Measurements from ENCODE around the gene KCNK1.
"Not testable (repeated sequence)": the region's sequence is repeated elsewhere in the genome, so short reads cannot be mapped to it uniquely, and the experiment has no call there.

Gene KCNK1

DNA sequence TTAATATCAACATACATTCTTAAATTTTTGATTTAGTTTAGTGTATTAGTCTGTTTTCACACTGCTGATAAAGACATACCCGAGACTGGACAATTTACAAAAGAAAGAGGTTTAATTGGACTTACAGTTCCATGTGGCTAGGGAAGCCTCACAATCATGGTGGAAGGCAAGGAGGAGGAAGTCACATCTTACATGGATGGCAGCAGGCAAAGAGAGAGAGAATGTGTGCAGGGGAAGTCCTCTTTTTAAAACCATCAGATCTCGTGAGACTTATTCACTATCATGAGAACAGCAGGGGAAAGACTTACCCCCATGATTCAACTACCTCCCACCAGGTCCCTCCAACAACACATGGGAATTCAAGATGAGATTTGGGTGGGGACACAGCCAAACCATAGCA lies 56.5 kb downstream of the KCNK1 start:
- DNase-seq, result not testable (repeated sequence)

DNA sequence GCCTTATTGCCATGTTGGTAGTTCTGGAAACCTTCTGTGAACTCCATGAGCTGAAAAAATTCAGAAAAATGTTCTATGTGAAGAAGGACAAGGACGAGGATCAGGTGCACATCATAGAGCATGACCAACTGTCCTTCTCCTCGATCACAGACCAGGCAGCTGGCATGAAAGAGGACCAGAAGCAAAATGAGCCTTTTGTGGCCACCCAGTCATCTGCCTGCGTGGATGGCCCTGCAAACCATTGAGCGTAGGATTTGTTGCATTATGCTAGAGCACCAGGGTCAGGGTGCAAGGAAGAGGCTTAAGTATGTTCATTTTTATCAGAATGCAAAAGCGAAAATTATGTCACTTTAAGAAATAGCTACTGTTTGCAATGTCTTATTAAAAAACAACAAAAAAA lies 57.4 kb downstream of the KCNK1 start:
- no peak for DNase-seq

DNA sequence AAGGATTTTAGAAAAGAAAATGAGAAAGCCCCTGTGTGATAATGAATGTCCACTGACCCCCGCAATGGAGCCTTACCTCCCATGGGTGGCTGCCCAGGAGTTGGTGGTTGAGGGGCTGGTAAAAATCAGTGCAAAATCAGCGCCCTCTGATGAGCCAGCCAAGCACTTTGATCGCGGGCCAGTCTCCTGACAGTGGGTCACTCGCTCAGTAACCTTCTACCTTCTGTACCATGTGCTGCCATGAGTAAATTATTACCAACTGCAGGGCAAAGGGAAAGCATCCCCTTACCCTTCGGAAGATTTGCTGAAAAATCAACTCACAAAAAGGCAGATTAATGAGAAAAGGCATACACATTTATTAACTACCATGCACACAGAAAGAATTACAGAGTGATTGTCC lies 58.8 kb downstream of the KCNK1 start:
- no peak for DNase-seq

DNA sequence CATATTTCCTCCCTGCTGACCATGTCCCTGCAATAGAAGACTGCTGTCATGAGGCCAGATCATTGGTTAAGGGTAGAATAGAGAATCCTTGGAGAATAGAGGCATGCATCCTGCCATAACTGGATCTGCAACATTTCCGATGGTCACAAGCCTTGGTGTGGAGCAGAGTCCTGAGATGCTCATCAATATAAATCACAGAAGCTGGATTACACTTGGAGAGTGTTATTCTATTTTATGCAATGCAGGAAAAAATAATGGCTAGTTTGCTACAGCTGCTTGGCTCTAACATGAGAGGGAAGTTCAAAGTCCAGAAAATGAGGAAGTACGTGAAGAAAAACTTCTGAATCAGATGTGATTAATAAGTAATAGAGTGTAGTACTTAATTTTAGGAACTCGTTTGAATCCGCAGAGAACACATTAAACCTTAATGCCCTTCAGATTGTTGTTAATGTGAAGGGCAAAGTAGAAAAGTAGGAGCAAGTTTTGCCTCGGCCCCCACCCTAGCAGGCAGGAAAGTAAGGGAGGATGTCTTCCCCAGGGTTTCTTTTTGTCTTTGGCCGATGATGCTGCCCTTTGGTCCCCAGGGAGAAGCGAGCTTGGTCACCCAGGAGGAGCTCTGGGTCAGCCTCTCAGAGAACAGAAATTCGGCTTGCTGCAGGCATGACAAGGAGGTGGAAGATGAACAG lies 59.5 kb downstream of the KCNK1 start:
- no peak for DNase-seq

DNA sequence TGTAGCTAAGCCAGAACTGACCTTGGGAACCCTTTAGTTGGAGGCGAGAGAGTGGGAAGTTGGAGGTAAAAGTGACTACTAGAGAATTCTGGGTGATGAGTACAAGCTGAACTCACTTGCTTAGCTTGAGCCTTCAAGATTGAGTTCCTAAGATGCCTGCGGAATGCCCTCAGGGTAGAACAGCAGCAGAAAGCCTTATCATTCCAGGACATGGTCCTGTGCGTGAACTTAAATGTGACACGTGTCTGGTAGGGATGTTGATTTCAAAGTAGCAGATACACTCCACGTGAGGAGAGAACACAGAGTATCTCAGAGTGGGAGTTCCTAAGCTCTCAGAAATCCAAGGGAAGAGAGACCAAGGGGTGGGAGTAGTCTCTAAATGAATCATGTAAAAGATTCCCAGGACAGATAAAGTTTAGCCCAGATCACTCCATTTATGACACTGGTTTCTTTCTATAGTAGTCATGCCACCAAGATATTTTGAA lies 60.1 kb downstream of the KCNK1 start:
- DNase-seq, result no peak

DNA sequence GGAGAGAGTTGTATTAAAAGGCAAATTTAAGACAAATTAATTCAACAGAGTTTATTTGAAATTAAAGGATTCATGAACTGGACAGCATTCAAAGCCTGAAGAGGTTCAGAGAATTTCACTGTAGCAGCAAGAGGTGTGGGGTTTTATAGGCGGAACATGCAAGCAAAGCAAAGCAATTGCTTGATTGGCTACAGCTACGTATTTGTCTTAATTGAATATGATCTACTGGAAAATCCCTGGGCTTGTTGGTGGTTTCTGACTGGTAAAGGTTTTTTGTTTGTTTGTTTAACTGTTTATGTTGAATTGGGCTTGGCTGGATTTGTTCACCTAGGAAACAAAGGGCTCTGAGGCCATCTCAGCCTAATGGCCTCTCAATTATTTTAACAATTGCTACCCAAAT lies 61.5 kb downstream of the KCNK1 start:
- no peak for DNase-seq

DNA sequence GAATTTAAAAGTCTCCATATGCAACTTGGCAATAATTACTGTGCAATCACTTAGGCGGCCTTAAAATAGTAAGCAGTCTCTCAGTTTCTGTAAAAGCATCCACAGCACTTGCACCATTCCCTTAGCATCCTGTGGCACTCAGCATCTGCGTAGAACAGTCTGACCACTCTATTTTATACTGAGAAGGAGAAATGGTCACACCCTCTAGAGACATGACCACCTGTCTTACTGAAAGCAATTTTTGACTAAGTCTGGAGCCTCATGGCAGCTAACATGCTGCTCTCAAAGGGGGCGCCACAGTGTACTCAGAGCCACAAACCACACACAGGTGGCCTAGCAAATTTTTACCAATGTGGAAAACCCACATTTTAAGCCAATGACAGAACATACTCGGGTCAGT lies 62.0 kb downstream of the KCNK1 start:
- no peak for DNase-seq

DNA sequence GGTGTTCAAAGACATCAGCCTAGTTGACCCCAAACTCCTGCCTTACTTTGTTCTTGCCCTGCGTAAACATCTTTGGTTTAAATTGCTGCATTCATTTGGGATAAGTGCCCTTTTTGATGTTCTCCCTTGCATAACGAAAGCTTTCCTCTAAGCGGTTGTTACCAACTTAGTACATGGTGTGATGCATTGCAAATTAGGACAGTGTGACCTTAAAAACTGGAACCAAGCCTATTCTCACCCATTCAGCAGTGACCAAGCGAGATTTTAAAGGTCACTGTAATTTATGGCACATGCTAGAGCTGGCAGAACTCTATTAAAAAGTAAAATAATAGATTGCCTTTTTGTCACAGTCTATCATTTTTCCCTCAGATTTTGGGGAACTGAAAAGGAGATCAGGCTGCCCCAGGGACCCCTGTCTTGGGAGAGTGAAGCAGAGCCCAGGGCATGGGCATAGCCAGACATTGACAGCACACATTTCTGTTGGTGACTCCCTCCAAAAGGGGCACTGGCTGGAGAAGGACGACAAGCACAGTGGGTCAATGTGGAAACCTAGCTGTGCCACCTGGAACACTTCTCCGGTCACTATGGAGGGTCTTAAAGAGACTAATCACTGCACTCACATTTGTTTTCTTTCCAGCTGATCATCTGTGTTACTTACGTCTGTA lies 63.9 kb downstream of the KCNK1 start:
- no peak for DNase-seq

DNA sequence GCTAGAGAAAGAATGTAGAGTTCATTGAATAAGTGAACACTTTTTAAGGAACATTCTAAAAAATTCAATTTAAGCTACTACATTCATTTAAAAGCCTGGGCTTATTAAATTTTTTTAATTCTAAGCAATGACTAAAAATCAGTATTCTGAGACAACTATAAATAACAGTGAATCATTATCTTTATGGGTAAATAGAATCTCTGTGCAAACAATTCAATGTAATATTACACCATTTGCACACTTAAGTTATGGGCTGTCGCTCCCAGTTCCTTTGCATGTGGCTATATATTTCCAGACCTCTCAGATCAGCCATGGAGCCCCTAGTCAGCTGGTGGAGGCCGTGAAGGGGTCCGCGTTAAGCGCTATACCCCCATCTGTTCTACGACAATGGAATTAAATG lies 65.1 kb downstream of the KCNK1 start:
- no peak for DNase-seq

DNA sequence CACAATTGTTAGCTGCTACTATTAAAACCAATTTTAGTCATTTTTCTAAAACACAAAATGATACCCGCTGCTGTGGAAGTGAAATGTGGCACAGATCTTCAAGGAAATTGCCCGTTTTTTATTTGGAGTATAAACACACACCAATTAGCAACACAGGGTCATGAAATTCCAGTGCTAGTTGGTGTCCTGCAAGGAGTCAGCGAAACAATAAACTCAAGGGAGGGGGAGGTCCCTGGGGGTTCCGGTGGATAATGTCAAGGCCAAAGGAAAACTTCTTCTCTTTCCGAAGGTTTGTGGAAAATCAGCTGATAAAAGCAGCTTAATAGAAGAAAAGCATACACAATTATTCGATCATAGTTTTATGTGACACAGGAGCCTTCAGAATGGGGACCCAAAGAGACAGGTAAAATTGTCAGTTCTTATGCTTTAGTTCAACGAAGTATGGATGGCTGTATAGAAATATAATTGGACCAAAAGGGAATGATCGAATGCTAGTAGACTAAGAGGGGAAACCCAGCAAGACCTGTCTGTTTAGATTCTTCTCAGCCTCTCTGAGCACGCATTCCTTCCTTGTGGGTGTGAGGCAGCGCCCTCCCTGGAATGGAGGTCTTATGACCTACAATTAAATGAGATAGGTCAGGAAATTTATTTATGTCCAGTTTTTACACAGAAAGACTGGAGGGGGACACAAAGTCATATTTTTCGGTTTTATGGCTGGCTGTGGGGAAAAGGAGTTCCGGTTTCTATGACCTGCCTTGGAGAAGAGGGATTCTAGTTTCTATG lies 65.9 kb downstream of the KCNK1 start:
- no peak for DNase-seq

DNA sequence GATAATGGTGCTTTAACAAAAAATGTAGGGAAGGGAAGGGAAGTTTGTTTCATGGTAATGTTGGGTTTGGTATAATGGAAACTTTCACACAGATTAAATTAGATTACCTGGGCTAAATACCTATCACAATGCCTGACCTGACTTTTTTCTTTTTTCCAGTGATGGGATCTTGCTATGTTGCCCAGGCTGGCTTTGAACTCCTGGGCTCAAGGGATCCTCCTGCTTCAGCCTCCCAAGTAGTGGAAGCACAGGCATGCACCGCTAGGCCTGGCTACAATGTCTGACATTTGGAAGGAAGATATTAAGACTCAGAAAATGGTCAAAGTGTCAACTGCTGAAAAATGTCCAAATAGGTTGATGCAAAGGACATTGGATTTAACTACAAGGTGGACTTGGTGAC lies 67.4 kb downstream of the KCNK1 start:
- DNase-seq, result no peak

DNA sequence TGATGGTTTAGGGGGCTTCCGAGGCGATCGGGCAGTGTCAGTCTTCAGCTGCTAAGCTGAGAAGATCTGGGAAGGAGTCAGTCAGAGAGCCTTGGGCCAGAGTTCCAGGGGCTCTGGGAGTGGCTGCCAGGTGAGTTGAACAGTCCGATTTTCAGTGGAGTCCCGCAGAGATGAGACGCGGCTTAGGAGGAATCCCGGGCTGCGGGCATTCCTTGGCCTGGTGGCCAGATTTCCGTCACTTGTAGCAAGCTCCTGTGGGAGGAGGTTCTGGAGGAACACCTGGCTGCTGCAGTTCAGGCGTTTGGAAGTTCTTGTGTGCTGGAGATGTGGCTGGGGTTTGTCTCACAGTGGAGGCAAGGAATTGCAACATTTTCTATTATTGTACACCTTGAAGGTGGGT lies 72.7 kb downstream of the KCNK1 start:
- DNase-seq, result not testable (repeated sequence)

DNA sequence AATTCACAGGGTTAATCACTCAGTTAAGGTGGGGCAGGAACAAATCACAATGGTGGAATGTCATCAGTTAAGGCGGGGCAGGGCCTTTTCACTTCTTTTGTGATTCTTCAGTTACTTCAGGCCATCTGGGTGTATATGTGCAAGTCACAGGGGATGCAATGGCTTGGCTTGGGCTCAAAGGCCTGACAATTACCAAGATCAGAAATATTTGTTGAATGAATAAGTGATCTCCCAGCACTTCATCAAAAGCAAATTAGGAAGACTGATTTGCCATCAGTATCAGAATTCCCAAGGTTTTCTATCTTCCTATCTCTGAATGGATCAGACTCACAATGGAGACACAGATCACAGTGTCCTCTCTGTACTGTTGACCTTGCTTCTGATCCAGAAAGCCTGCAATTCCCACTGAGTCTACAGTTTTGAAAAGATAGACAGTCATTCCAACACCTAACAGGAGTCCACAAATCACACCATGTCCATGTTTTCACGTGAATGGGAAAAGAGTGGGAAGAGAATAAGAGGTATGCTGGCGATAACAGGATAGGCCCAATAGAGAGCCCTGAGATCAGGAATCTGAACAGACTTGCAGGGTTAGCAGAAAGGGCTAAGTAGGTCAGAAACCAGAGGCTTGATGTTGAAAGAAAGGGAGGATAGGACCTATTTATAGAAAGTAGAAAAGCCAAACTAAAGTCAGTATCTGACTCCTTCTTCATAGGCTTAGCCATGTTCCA lies 75.3 kb downstream of the KCNK1 start:
- no peak for DNase-seq

DNA sequence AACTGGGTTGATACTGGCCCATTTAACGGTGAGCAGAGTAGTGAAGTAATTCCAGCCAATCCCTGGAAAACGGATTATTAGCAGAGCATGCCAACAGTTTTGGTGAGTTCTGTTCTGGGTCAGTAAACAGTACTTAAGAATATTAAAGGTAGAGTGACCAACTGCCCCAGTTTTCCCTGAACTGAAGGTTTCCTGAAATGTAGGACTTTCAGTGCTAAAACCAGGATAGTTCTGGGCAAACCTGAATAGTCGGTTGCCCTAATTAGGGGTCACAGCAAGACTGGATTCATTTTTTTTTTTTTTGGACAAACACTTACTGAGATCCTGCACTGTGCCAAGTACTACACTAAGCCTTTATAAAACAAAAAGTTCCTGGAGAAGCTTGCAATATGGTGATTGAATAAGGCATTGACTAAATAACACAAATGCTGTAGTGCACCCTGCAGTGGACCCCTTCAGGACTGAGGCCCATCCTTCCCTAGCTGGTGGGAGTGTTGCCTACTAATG lies 75.9 kb downstream of the KCNK1 start:
- no peak for DNase-seq

DNA sequence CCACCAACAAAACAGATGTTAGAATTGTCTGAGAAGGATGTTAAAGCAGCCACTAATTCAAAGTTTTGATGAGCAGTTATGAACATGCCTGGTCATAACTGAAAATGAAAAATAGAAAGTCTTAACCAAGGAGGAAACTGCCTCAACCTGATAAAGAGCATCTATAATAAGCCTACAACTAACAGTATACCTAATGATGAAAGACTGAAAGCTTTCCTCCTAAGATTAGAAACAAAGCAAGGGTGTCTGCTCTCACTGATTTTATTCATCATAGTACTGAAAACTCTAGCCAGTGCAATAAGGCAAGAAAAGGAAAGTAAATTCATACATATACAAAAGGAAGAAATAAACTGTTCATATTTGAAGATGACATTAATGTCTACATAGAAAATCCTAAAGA lies 82.0 kb downstream of the KCNK1 start:
- no peak for DNase-seq

DNA sequence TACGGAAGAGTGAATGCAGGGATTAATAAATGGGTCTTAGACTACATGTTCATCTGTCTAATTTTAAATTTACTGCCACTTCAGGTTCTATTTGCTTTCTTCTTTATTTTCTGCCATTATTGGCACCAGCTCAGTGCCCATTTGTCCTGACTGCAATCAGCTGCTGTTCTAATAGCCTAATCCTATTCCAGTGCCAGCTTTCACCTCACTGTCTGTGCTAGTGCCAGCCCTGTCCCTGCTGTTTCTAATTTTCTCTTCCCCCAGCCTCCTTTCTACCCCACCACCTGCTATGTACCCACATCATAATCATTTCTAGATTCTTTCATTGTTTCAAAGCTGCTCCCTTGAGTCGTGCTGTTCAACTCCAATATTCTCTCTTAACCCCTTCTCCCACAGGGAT lies 86.4 kb downstream of the KCNK1 start:
- peak; percentile 98 for DNase-seq

DNA sequence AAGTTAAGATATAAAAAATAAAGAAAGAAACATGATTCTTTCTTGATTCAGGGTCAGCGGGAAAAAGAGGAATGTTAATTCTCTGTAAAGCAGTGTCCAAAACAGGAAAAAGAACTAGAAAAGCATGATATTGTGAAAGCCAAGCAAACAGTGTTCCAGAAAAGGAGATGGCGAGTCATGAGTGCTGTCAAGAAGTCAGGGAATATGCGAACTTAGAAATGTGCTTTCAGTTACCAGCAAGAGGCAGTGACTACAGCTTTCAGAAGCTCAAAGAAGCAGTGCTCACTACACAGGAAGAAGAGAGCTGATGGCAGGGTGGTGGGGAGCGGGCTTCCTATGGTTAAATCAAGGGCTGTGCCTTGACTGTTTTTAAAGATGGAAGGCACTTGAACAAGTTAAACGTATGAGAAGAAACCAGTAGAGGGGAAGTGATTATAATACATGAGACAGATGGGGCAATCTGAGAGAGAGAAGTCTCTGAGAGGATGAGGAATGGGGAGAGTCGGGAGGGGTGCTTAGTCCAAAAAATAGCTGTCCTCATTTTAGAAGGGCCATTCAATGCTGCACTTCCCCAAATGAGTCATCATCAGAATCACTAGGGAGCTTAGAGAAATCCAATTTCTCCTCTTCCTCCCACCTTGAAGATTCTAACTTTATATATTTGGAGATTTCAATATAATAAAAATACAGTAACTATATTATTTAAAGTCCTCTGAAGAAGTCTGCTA lies 90.4 kb downstream of the KCNK1 start:
- no peak for DNase-seq

DNA sequence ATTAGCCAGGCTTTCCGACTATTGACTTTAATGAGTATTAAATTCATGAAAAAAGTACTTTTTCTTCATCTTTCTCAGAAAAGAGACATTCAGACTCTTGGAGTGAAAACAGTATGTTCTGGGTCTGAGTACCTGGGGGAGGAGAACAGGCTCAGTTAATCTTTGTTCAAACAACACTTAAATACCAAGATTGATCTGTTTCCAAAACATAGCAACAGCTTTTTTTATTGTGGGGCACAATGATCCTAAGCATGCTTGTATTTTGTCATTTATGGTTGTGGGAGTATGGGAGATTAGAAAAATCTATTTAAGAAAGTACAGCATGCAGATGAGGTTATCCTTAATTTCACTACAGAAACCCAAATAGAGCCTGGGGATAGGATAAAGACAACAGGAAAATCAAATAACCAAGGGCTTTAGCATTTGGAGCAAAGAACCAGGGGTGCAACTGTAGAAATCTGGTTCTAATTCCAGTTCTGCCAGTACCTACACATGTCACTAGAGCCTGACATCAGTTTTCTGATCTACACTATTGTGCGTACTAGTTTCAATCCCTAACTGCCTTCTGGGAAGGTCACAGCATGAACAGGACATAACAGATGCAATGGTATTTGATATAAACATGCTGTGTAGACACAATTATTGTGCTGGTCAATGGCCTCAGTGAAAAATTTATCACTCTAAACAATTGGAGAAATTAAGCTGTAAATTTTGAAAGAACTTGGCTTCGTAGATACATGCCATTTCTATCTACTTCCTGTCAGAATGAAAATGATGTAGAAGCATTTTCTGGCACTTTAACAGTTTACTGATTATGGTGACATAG lies 91.2 kb downstream of the KCNK1 start:
- DNase-seq, result no peak

DNA sequence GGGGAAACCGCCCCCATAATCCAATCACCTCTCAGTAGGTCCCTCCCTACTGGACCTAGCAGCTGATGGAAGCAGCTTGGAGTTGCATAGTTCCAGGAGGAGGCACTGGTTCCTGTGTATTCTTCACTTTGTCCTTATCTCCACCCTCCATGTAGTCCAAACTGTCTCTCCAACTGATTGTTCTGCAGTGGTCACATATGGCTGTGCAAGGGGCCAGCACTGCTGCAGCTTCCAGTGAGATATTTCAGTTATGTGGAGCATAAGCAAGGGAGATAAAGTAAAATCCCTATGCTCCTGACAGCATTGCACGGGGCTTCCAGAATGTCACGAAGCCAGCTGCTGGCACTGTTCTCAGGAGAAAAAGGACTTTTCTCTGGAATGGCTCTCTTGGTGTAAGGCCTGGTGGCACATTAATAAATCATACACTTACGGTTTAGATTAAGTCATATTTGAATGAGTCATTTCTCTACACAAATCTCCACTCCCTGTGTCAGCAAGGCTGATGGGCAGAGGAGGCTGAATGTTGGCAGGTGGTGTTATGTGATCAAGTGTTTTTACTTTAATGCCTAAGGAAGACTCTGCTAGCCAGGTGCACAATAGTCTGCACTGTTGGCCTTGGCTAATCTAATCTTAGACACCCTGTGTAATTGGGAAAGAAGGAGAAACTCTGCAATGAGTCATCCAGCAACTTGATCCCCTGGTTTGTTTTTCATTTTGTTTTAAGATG lies 93.4 kb downstream of the KCNK1 start:
- no peak for DNase-seq

All from NCI-H1092 treated with DMSO at 0.1 percent for 48 hours (cell line).